Natural killer cell (primary cell): ENCODE measurements around the gene SPARC. TPM values are rescaled to one million over a fixed set of nuclear protein-coding genes. Genes with fewer than 3 reads are reported as not detected.

ENCODE experiments used
- ATAC-seq, 3 donors: fragments of 150-1000 bp in 2 of 3; fragments of 200-7000 bp in 1 of 3; cut with Tn5 transposase; 1 replicate in 1 of 3; 2 replicates in 2 of 3; pipeline ENCODE4 v1.10.0; 2021; ENCODE audit warnings: mild to moderate bottlenecking in 2 of 3, moderate library complexity in 2 of 3
- DNase-seq, 2 donors: peaks; one replicate each; pipeline versions ENCODE4 v3.0.0 to v3.0.0-alpha.2; 2013 to 2021; ENCODE audit warnings: mixed read lengths in 1 of 2
- H3K27ac ChIP-seq: one replicate; pipeline ENCODE4 v1.5.1; 2013; ENCODE audit warnings: mild to moderate bottlenecking, low read length
- H3K27me3 ChIP-seq: one replicate; pipeline ENCODE4 v1.6.1; 2013; ENCODE audit warnings: low read length; ENCODE audit not compliant: control insufficient read depth, insufficient read depth
- H3K36me3 ChIP-seq: one replicate; pipeline ENCODE4 v1.6.1; 2013; ENCODE audit warnings: low read length; ENCODE audit not compliant: control insufficient read depth, insufficient read depth
- H3K4me1 ChIP-seq: one replicate; pipeline ENCODE4 v1.6.1; 2013; ENCODE audit warnings: low read length; ENCODE audit not compliant: control insufficient read depth, insufficient read depth
- H3K4me3 ChIP-seq: one replicate; pipeline ENCODE4 v1.5.1; 2013; ENCODE audit warnings: low read length
- H3K9me3 ChIP-seq: one replicate; pipeline ENCODE4 v1.6.1; 2013; ENCODE audit warnings: low read length; ENCODE audit not compliant: control insufficient read depth, insufficient read depth
- H3K27ac Mint-ChIP-seq, 2 donors: one replicate each; pipeline ENCODE4 v1.8.0; 2022; ENCODE audit warnings: mild to moderate bottlenecking in 2 of 2, mixed read lengths in 2 of 2, moderate library complexity in 1 of 2
- H3K27me3 Mint-ChIP-seq, 2 donors: one replicate each; pipeline ENCODE4 v1.8.0; 2022; ENCODE audit warnings: low read depth in 2 of 2, mixed read lengths in 2 of 2
- H3K36me3 Mint-ChIP-seq: one replicate; pipeline ENCODE4 v1.8.0; 2022; ENCODE audit warnings: mixed read lengths
- H3K4me1 Mint-ChIP-seq, 2 donors: one replicate each; pipeline ENCODE4 v1.8.0; 2022; ENCODE audit warnings: mixed read lengths in 2 of 2
- H3K4me3 Mint-ChIP-seq: one replicate; pipeline ENCODE4 v1.8.0; 2022; ENCODE audit warnings: mild to moderate bottlenecking, moderate library complexity, mixed read lengths
- H3K9me3 Mint-ChIP-seq, 2 donors: one replicate each; pipeline ENCODE4 v1.8.0; 2022; ENCODE audit warnings: mixed read lengths in 2 of 2
- CTCF ChIP-seq: fragments of 200-600 bp; IDR thresholded peaks from one replicate; pipeline ENCODE4 v1.8.0; 2022; ENCODE audit warnings: antibody characterized with exemption
- WGBS: methylation state at CpG from one replicate; pipeline ENCODE4 v1.1.7; 2013; ENCODE audit warnings: missing lambda C conversion rate; ENCODE audit not compliant: insufficient coverage; 5-methylcytosine and 5-hydroxymethylcytosine counted together
- intact Hi-C: fragments of 100-400 bp; cut with micrococcal nuclease; formaldehyde crosslinking; loops from one replicate; pipeline ENCODE4 v1.14.2; 2022
- total RNA-seq, 4 donors: library from RNA; stranded (reverse); fragments of 120-200 nt in 1 of 4; gene quantifications; one replicate each; pipeline versions ENCODE4 v1.2.3 to v1.2.4, GENCODE V29; 2013 to 2022

SPARC gene
- total RNA-seq, 3 donors from 2014 or later (not counting 1 experiment from before 2014, with no cell fraction given), result 3.2 to 48.5 (median 23.4) TPM

GRCh38 chr5:151647320-151647861 lies 39.3 kb downstream of the SPARC start:
- TF ChIP-seq CTCF, result no peak
- no peaks in the 10 kb centered on the region for H3K36me3 ChIP-seq
- ATAC-seq, result peak in 1 of 3 donors; percentile 13
- H3K27me3 ChIP-seq, result no peaks in the 10 kb centered on the region
- peaks cover 4% of the 10 kb centered on the region for H3K4me1 ChIP-seq
- no peak overlapping the region for H3K27ac ChIP-seq
- H3K27me3 Mint-ChIP-seq, result peaks cover 0 to 12% of the 10 kb centered on the region in 2 donors
- DNase-seq, result no peak
- H3K9me3 Mint-ChIP-seq, result no peaks in the 10 kb centered on the region
- H3K4me3 ChIP-seq, result no peak overlapping the region
- WGBS, result 81% methylated on average over 5 of the region's 5 CpGs
- H3K4me3 Mint-ChIP-seq, result no peak overlapping the region
- H3K9me3 ChIP-seq, result no peaks in the 10 kb centered on the region
- no peaks in the 10 kb centered on the region for H3K4me1 Mint-ChIP-seq
- intact Hi-C loops, result no loop called here
- no peaks in the 10 kb centered on the region for H3K36me3 Mint-ChIP-seq
- H3K27ac Mint-ChIP-seq, result no peak overlapping the region

GRCh38 chr5:151646334-151646733 lies 40.4 kb downstream of the SPARC start:
- peaks cover 4% of the 10 kb centered on the region for H3K4me1 ChIP-seq
- H3K4me1 Mint-ChIP-seq, result no peaks in the 10 kb centered on the region
- H3K27me3 ChIP-seq, result no peaks in the 10 kb centered on the region
- H3K27ac Mint-ChIP-seq, result no peak overlapping the region
- no peak for ATAC-seq
- no peak overlapping the region for H3K27ac ChIP-seq
- no peaks in the 10 kb centered on the region for H3K9me3 ChIP-seq
- peaks cover 0 to 12% of the 10 kb centered on the region in 2 donors for H3K27me3 Mint-ChIP-seq
- no peak overlapping the region for H3K4me3 Mint-ChIP-seq
- H3K9me3 Mint-ChIP-seq, result no peaks in the 10 kb centered on the region
- WGBS, result 62% methylated on average over 3 of the region's 5 CpGs
- no peak for DNase-seq
- no peak for TF ChIP-seq CTCF
- H3K36me3 ChIP-seq, result no peaks in the 10 kb centered on the region
- intact Hi-C loops, result no loop called here
- no peaks in the 10 kb centered on the region for H3K36me3 Mint-ChIP-seq
- H3K4me3 ChIP-seq, result no peak overlapping the region

- Histone ChIP-seq H3K36me3 (no peaks in the 10 kb centered on the region), H3K9me3 (no peaks in the 10 kb centered on the region), H3K4me3 (no peak overlapping the region), H3K4me1 (peaks cover 4% of the 10 kb centered on the region), H3K27ac (no peak overlapping the region), H3K27me3 (no peaks in the 10 kb centered on the region)
- intact Hi-C loops, result no loop called here
- WGBS, result 90% methylated on average over 6 of the region's 6 CpGs
- H3K36me3 Mint-ChIP-seq, result no peaks in the 10 kb centered on the region
- ATAC-seq (no peak), DNase-seq (no peak)
- H3K27me3 Mint-ChIP-seq, result peaks cover 0 to 11% of the 10 kb centered on the region in 2 donors
- H3K27ac Mint-ChIP-seq, result no peak overlapping the region
- TF ChIP-seq CTCF, result no peak
- H3K4me1 Mint-ChIP-seq, result no peaks in the 10 kb centered on the region
- no peaks in the 10 kb centered on the region for H3K9me3 Mint-ChIP-seq
- H3K4me3 Mint-ChIP-seq, result no peak overlapping the region
These were observed 43.3 kb downstream of the SPARC start for GRCh38 chr5:151643388-151643787.
